CD4-positive, alpha-beta T cell treated with Interleukin-17A for 4 hours (primary cell): ENCODE data around the gene CNBP.

Source experiments
- DNase-seq: peaks from one replicate; pipeline ENCODE4 v3.0.0-alpha.2; 2020; ENCODE audit warnings: mixed read lengths

The CNBP gene

DNA sequence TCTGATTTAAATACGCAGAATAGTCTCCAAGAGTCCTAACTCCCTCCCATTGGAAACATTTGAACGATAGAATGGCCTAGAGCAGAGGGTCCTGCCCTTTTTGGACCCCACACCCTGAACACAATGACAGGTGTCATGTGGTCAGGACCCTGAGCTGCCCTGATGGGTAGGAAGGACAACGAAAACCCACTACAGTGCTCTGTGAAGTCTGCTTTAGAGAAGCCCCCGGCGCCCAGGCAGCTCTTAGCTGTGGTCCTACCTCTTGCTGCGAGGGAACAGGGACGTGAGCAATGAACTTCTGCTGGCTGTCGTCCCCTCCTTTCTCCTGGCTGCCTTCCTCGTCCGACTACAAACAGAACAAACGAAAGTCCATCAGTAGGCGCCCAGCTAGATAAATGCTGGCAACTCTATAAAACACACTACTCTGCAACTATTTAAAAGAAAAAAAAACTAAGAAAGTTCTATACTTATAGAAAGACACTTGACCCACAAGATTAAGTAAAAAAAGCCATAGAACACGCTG lies 53.3 kb downstream of the CNBP start:
- no peak for DNase-seq

GRCh38 chr3:129128357-129129155 lies 55.1 kb downstream of the CNBP start:
- DNase-seq, result no peak

- DNase-seq, result no peak
These were observed 56.9 kb downstream of the CNBP start for GRCh38 chr3:129126726-129127280.

DNA sequence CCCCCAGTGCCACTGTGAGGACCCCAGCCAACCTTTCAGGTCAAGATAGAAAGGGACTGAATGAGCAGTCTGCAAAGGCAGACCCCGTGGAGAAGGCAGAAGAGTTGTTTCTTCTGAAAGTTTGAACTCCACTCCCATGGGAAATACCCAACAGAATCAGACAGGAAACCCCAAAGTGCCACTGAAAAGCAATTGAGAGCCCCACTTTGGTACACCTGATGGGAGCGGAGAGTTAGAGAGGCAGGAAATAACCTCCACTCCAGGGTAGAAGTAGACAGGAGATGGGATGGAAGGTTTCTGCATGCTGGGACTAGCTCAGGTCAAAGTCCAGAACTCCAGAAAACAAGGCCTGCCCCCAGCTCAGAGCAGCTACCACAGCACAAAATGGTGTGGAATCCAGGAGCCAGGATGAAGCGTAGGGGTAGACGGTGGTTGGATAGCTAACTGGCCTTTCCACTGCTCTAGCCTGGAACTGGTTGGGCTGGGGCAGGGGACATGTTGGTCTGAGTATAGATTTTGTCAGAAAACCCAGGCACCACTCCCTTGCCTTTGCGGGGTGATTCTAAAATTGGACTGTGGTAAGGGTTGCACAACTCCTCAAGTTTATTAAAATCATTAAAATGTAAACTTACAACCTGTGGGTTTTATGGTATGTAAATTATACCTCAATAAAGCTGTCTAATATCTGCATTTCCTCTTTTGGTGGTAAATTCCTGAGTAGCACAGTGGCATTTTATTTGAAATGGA lies 60.2 kb downstream of the CNBP start:
- DNase-seq, result no peak

DNA sequence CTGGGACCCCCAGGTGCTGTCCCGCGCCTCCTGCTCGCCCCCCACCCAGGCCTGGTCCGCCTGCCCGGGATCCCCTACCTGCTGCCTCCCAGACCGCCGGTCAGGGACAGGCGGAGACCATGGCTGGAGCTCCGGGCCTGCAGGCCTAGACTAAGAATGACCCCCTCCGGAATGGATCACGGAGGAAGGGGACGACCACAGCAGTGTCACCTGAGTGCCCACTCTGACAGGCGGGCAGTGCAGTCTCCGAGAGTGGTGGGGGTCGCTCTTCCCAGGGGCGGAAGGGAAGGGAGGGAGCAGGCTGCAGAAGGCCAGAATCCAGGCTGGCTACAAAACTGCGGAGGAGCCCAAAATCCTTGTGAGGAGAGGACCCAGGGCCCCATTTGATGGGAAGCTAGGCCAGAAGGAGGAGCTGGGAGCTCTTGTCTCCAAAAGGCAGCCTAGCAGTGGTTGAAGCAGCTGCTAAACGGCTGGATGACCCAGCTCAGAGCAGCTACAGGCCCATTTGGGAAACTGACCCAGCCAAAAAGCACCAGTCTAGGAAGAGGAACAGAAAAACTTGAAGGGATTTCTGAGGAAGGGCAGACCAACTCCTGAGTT lies 61.2 kb downstream of the CNBP start:
- DNase-seq, result no peak

- DNase-seq, result peak; percentile 93
These were observed 61.8 kb downstream of the CNBP start, which contains the start of gene RAB43 for GRCh38 chr3:129121792-129122411. Gene RAB43, minus strand, starts transcription at chr3:129121804. Its CDS starts 315 bp downstream, at chr3:129121489.

DNA sequence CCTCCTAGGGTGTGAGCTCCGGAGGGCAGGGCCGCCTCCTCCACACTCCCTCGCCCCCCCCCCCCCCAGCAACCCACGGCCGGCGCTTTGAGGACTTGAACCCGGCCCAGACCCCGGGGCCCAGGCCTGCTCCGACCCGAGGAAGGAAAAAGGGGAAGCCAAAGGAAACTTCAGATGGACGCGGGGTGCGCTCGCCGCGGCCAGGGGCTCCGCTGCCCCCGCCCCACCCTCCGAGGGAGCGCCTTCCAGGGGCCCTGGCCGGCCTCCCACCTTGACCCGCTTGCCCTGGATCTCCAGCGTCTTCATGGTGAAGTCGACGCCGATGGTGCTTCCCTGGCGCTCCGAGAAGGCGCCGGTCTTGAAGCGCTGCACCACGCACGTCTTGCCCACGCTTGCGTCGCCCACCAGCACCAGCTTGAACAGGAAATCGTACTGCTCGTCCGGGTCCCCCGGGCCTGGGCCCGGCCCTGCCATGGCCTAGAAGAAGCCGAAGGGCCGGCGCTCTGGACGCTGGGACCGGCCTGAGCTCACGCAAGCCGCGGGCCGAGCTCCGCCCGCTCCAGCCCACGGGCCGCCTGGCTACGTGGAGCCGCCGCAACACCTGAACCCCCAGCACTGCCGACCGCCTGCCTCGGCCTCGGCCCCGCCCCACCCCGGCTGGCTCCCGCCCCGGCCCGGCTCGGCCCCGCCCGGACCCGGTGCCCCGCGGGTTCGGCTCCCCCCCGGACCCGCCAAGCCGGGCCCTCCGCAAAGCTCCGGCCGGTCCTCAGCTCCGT lies 62.5 kb downstream of the CNBP start:
- DNase-seq, result peak; percentile 62

GRCh38 chr3:129120254-129121004 lies 63.3 kb downstream of the CNBP start:
- peak; percentile 92 for DNase-seq

DNA sequence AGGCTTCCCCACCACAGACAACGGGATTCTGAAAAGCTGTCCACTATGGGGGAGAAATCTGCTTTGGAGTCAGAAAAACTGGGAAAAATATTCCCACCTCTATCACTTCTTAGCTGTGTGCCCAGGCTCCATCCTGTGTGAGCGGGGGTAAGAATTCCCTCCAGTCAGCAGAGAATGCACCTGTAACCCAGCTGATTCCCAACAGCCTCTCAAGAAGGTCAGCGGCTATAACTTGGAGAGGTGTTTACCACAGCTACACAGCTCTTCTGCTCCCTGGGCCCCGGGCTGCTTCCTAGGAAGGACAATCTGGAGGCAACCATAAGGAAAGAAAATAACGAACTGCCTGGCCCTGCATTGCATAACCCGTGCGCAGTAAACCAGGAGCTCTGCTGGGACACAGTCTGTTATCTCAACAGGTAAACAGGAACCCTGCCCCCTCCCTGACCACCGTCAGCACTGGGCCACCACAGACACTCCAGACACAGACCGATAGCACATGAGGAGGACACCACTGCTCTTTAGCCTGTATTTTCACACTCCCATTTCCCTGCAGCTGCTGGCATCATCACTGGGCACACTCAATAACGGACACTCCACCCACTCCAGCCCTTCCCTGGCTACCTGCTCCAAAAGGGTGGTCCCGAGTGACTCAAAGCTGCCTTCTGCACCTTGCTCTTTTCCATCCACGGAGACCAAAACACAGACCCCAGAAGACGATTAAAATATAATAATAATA lies 64.2 kb downstream of the CNBP start:
- peak; percentile 47 for DNase-seq

DNA sequence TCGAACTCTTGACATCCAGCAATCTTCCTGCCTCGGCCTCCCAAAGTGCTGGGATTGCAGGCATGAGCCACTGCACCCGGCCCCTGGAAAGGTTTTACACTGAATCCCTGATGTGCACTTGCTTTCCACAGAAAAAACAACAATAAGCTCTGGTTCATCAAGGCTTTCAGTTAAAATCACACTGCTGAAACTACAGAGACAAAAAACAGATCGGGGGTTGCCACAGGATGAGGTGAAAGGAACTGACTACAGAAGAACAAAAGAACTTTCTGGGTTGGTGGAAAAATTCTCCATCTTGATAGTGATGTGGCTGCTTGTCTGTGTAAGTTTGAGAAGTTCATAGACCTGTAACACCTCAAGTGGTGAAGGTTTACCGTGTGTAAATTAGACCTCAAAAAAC lies 65.0 kb downstream of the CNBP start:
- DNase-seq, result peak; percentile 61
